ENCODE results near the gene HOXD11.

GRCh38 chr2:176110415-176111308, 3.6 kb downstream of the HOXD11 start:
- TF ChIP-seq EZH2 (IDR thresholded peaks at IDR 0.05; ENCODE audit: borderline replicate concordance, low read length) (no peak), CTCF (IDR thresholded peaks at IDR 0.05; ENCODE audit: low read length) (no peak)
